Left lung (tissue), 10 donors: ENCODE data around the gene HSD3B7. TPM values are rescaled to one million over a fixed set of nuclear protein-coding genes. Genes with fewer than 3 reads are reported as not detected.

Source experiments
- ATAC-seq: fragments of 200-7000 bp; cut with Tn5 transposase; one replicate; pipeline ENCODE4 v1.9.1; 2020; ENCODE audit warnings: moderate library complexity
- DNase-seq, 4 donors: peaks; one replicate each; pipeline ENCODE4 v3.0.0-alpha.2; 2013 to 2020
- H3K27ac ChIP-seq, 2 donors: fragments of 200-600 bp; sonication (generic) in 1 of 2; one replicate each; pipeline versions ENCODE4 v1.5.0 to v1.8.0; 2020 to 2021
- H3K27me3 ChIP-seq, 2 donors: fragments of 200-600 bp; sonication (generic) in 1 of 2; one replicate each; pipeline versions ENCODE4 v1.5.0 to v1.8.0; 2020 to 2021
- H3K36me3 ChIP-seq, 2 donors: fragments of 200-600 bp; sonication (generic) in 1 of 2; one replicate each; pipeline versions ENCODE4 v1.5.0 to v1.8.0; 2020 to 2021
- H3K4me1 ChIP-seq, 2 donors: fragments of 200-600 bp; one replicate each; pipeline ENCODE4 v1.8.0; 2021
- H3K4me3 ChIP-seq, 2 donors: fragments of 200-600 bp; sonication (generic) in 1 of 2; one replicate each; pipeline versions ENCODE4 v1.5.0 to v1.8.0; 2020 to 2021; ENCODE audit warnings: mild to moderate bottlenecking in 1 of 2
- H3K9me3 ChIP-seq, 2 donors: fragments of 200-600 bp; sonication (generic) in 1 of 2; one replicate each; pipeline versions ENCODE4 v1.5.0 to v1.8.0; 2020 to 2021
- CTCF ChIP-seq, 2 donors: fragments of 200-600 bp; sonication (generic) in 1 of 2; IDR thresholded peaks; one replicate each; pipeline versions ENCODE4 v1.5.0 to v1.8.0; 2021; ENCODE audit warnings: antibody characterized with exemption in 2 of 2
- intact Hi-C, 2 donors: fragments of 100-400 bp; cut with DNase I; formaldehyde crosslinking; loops; one replicate each; pipeline versions ENCODE4 v1.11.2 to v1.14.2; 2022
- polyA plus RNA-seq, 6 donors: library from polyadenylated mRNA; unstranded; fragments of 120-200 nt; gene quantifications; one replicate each; pipeline ENCODE4 v1.2.1, GENCODE V29; 2013; ENCODE audit not compliant: insufficient read length in 6 of 6
- total RNA-seq, 2 donors: library from RNA; stranded (reverse); fragmentation: NEBNext Ultra II Directional; extraction: Animal tissue kit (Norgen Biotek cat#: 25700); gene quantifications; one replicate each; pipeline ENCODE4 v1.2.1, GENCODE V29; 2021
- donor health status: DM: no; HTN: yes; CAD: no.
- donor health status: DM: no; HTN: no; CAD: no.

HSD3B7 gene
- total and polyA plus RNA-seq, 8 donors, result 3.9 to 28.4 (median 4.8) TPM

GRCh38 chr16:31033709-31034492, 48.9 kb downstream of the HSD3B7 start:
- intact Hi-C loops, result no loop called here
- peaks cover 8 to 39% of the 10 kb centered on the region in 2 donors for H3K4me1 ChIP-seq
- peak; percentile 78 to 95 (median 91) for DNase-seq
- H3K4me3 ChIP-seq, result peak overlapping the region; percentile 76 to 100
- H3K27me3 ChIP-seq, result no peaks in the 10 kb centered on the region
- peaks cover 0 to 37% of the 10 kb centered on the region in 2 donors for H3K36me3 ChIP-seq
- H3K9me3 ChIP-seq, result no peaks in the 10 kb centered on the region
- peak; percentile 88 for ATAC-seq
- peak overlapping the region; percentile 93 to 98 for H3K27ac ChIP-seq
- TF ChIP-seq CTCF (IDR thresholded peaks at IDR 0.05), result no peak

GRCh38 chr16:31036691-31037090, 51.7 kb downstream of the HSD3B7 start:
- no peak for ATAC-seq
- no peak for DNase-seq
- H3K36me3 ChIP-seq, result peaks cover 0 to 65% of the 10 kb centered on the region in 2 donors
- no peaks in the 10 kb centered on the region for H3K27me3 ChIP-seq
- intact Hi-C loops, result no loop called here
- peaks cover 8 to 39% of the 10 kb centered on the region in 2 donors for H3K4me1 ChIP-seq
- no peak overlapping the region for H3K27ac ChIP-seq
- no peaks in the 10 kb centered on the region for H3K9me3 ChIP-seq
- H3K4me3 ChIP-seq, result no peak overlapping the region
- no peak for TF ChIP-seq CTCF (IDR thresholded peaks at IDR 0.05)

Other genes starting within 250 kb of the HSD3B7 start
- 10 to 100 TPM; 28.8 to 31.2 TPM for gene PHKG2, start 236.8 kb upstream of the HSD3B7 start, total RNA-seq
- gene PHKG2, start 236.8 kb upstream of the HSD3B7 start, polyA plus RNA-seq, result 10 to 100 TPM; 24.5 to 35.8 (median 29.3) TPM
- gene CFAP119, start 223.1 kb upstream of the HSD3B7 start, total RNA-seq, result 10 to 100 TPM in 1 of 2 donors, 1 to 10 TPM in 1; 6.6 to 10.9 TPM
- gene CFAP119, start 223.1 kb upstream of the HSD3B7 start, polyA plus RNA-seq, result 1 to 10 TPM; 5.1 to 7.6 (median 6.8) TPM
- gene RNF40, start 222.9 kb upstream of the HSD3B7 start, total RNA-seq, result 10 to 100 TPM; 93.4 to 98.7 TPM
- 100 to 1,000 TPM in 3 of 6 donors, 10 to 100 TPM in 3; 87.8 to 116 (median 100) TPM for gene RNF40, start 222.9 kb upstream of the HSD3B7 start, polyA plus RNA-seq
- gene ZNF629, start 198.0 kb upstream of the HSD3B7 start, total RNA-seq, result 10 to 100 TPM; 12.3 to 13.1 TPM
- gene ZNF629, start 198.0 kb upstream of the HSD3B7 start, polyA plus RNA-seq, result 10 to 100 TPM; 17.8 to 22.8 (median 20.9) TPM
- gene BCL7C, start 91.1 kb upstream of the HSD3B7 start, total RNA-seq, result 10 to 100 TPM; 25.8 to 29.3 TPM
- 10 to 100 TPM; 36.0 to 50.5 (median 46.5) TPM for gene BCL7C, start 91.1 kb upstream of the HSD3B7 start, polyA plus RNA-seq
- 1 to 10 TPM; 4.5 to 7.9 TPM for gene CTF1, start 88.6 kb upstream of the HSD3B7 start, total RNA-seq
- 10 to 100 TPM in 2 of 6 donors, 1 to 10 TPM in 4; 8.8 to 10.5 (median 9.3) TPM for gene CTF1, start 88.6 kb upstream of the HSD3B7 start, polyA plus RNA-seq
- gene FBXL19, start 61.6 kb upstream of the HSD3B7 start, total RNA-seq, result 10 to 100 TPM; 11.2 to 18.7 TPM
- gene FBXL19, start 61.6 kb upstream of the HSD3B7 start, polyA plus RNA-seq, result 10 to 100 TPM; 13.8 to 26.8 (median 20.9) TPM
- 10 to 100 TPM; 20.7 to 23.2 TPM for gene ORAI3, start 36.1 kb upstream of the HSD3B7 start, total RNA-seq
- gene ORAI3, start 36.1 kb upstream of the HSD3B7 start, polyA plus RNA-seq, result 10 to 100 TPM; 16.9 to 20.7 (median 18.6) TPM
- gene SETD1A, start 27.5 kb upstream of the HSD3B7 start, total RNA-seq, result 10 to 100 TPM; 12.1 to 16.4 TPM
- 10 to 100 TPM; 14.7 to 21.5 (median 15.3) TPM for gene SETD1A, start 27.5 kb upstream of the HSD3B7 start, polyA plus RNA-seq
- gene STX1B, start 25.4 kb downstream of the HSD3B7 start, total RNA-seq, result under 1 TPM; 0.47 to 0.50 TPM
- gene STX1B, start 25.4 kb downstream of the HSD3B7 start, polyA plus RNA-seq, result under 1 TPM; 0.24 to 0.85 (median 0.60) TPM
- 10 to 100 TPM; 65.4 to 84.8 TPM for gene STX4, start 48.4 kb downstream of the HSD3B7 start, total RNA-seq
- 10 to 100 TPM; 37.7 to 47.6 (median 42.0) TPM for gene STX4, start 48.4 kb downstream of the HSD3B7 start, polyA plus RNA-seq
- 10 to 100 TPM; 11.8 to 12.2 TPM for gene ZNF668, start 89.0 kb downstream of the HSD3B7 start, total RNA-seq
- gene ZNF668, start 89.0 kb downstream of the HSD3B7 start, polyA plus RNA-seq, result 1 to 10 TPM; 3.8 to 5.9 (median 5.4) TPM
- 10 to 100 TPM; 15.1 to 18.1 TPM for gene ZNF646, start 89.2 kb downstream of the HSD3B7 start, total RNA-seq
- gene ZNF646, start 89.2 kb downstream of the HSD3B7 start, polyA plus RNA-seq, result 10 to 100 TPM; 11.3 to 14.6 (median 12.9) TPM
- 1 to 10 TPM; 1.9 to 2.9 TPM for gene PRSS53, start 103.7 kb downstream of the HSD3B7 start, total RNA-seq
- 1 to 10 TPM in 5 of 6 donors, under 1 TPM in 1; 0.96 to 2.9 (median 2.2) TPM for gene PRSS53, start 103.7 kb downstream of the HSD3B7 start, polyA plus RNA-seq
- 100 to 1,000 TPM in 1 of 2 donors, 10 to 100 TPM in 1; 76.4 to 102 TPM for gene VKORC1, start 109.6 kb downstream of the HSD3B7 start, total RNA-seq
- 10 to 100 TPM; 62.0 to 66.5 (median 63.6) TPM for gene VKORC1, start 109.6 kb downstream of the HSD3B7 start, polyA plus RNA-seq
- gene BCKDK, start 123.2 kb downstream of the HSD3B7 start, total RNA-seq, result 10 to 100 TPM; 36.1 to 43.8 TPM
- 10 to 100 TPM; 32.8 to 40.9 (median 38.9) TPM for gene BCKDK, start 123.2 kb downstream of the HSD3B7 start, polyA plus RNA-seq
- 10 to 100 TPM; 49.8 to 55.0 TPM for gene KAT8, start 132.5 kb downstream of the HSD3B7 start, total RNA-seq
- gene KAT8, start 132.5 kb downstream of the HSD3B7 start, polyA plus RNA-seq, result 10 to 100 TPM; 59.6 to 74.6 (median 63.9) TPM
- 100 to 1,000 TPM in 1 of 2 donors, 10 to 100 TPM in 1; 61.2 to 129 TPM for gene PRSS8, start 150.5 kb downstream of the HSD3B7 start, total RNA-seq
- 100 to 1,000 TPM in 5 of 6 donors, 10 to 100 TPM in 1; 98.0 to 123 (median 107) TPM for gene PRSS8, start 150.5 kb downstream of the HSD3B7 start, polyA plus RNA-seq
- 1 to 10 TPM; 4.8 to 5.8 TPM for gene PRSS36, start 164.9 kb downstream of the HSD3B7 start, total RNA-seq
- gene PRSS36, start 164.9 kb downstream of the HSD3B7 start, polyA plus RNA-seq, result 1 to 10 TPM in 5 of 6 donors, under 1 TPM in 1; 0.70 to 3.3 (median 1.9) TPM
- gene FUS, start 194.9 kb downstream of the HSD3B7 start, total RNA-seq, result 100 to 1,000 TPM; 180 to 259 TPM
- gene FUS, start 194.9 kb downstream of the HSD3B7 start, polyA plus RNA-seq, result 100 to 1,000 TPM; 663 to 829 (median 794) TPM
- 10 to 100 TPM; 46.4 to 59.8 TPM for gene PYCARD, start 217.6 kb downstream of the HSD3B7 start, total RNA-seq
- gene PYCARD, start 217.6 kb downstream of the HSD3B7 start, polyA plus RNA-seq, result 10 to 100 TPM; 13.2 to 21.9 (median 15.5) TPM
- under 1 TPM; 0.06 to 0.08 TPM for gene TRIM72, start 228.9 kb downstream of the HSD3B7 start, total RNA-seq
- gene TRIM72, start 228.9 kb downstream of the HSD3B7 start, polyA plus RNA-seq, result under 1 TPM; 0.14 to 0.24 (median 0.18) TPM
- not detected for gene PYDC1, start 231.9 kb downstream of the HSD3B7 start, total RNA-seq
- gene PYDC1, start 231.9 kb downstream of the HSD3B7 start, polyA plus RNA-seq, result not detected